Neuronal stem cell (in vitro differentiated cells): ENCODE data around the gene NOXO1.

Experiments used
- DNase-seq: peaks from one replicate; pipeline ENCODE4 v3.0.0-alpha.2; 2013; ENCODE audit warnings: low spot score
- H2AFZ ChIP-seq: one replicate; pipeline ENCODE4 v1.6.1; 2013; ENCODE audit warnings: mild to moderate bottlenecking, low read length, inconsistent platforms
- H2AK5ac ChIP-seq: 2 replicates; pipeline ENCODE4 v1.6.1; 2013; ENCODE audit warnings: low read depth, mild to moderate bottlenecking, inconsistent platforms, low read length, moderate library complexity, mixed read lengths
- H2BK120ac ChIP-seq: 2 replicates; pipeline ENCODE4 v1.6.1; 2013; ENCODE audit warnings: low read depth, mild to moderate bottlenecking, inconsistent platforms, low read length, moderate library complexity, mixed read lengths
- H2BK12ac ChIP-seq: one replicate; pipeline ENCODE4 v1.6.1; 2013; ENCODE audit warnings: low read length, inconsistent platforms
- H2BK15ac ChIP-seq: 2 replicates; pipeline ENCODE4 v1.6.1; 2013; ENCODE audit warnings: mild to moderate bottlenecking, low read length, inconsistent platforms, mixed read lengths
- H2BK5ac ChIP-seq: one replicate; pipeline ENCODE4 v1.6.1; 2013; ENCODE audit warnings: inconsistent platforms, mild to moderate bottlenecking, low read length, moderate library complexity
- H3K14ac ChIP-seq: one replicate; pipeline ENCODE4 v1.6.1; 2013; ENCODE audit warnings: low read length, inconsistent platforms
- H3K18ac ChIP-seq: 2 replicates; pipeline ENCODE4 v1.6.1; 2013; ENCODE audit warnings: low read length, inconsistent platforms
- H3K23ac ChIP-seq: 2 replicates; pipeline ENCODE4 v1.6.1; 2013; ENCODE audit warnings: low read depth, mild to moderate bottlenecking, mixed read lengths, low read length, inconsistent platforms; ENCODE audit not compliant: poor library complexity
- H3K27ac ChIP-seq: replicated peaks from 3 replicates; pipeline ENCODE4 v1.5.1; 2013; ENCODE audit warnings: low read length, inconsistent platforms
- H3K27me3 ChIP-seq, 3 experiments: 2 replicates each; pipeline ENCODE4 v1.6.1; 2013; ENCODE audit warnings: low read length in 3 of 3, mild to moderate bottlenecking in 2 of 3, inconsistent platforms in 1 of 3, low read depth in 1 of 3, mixed read lengths in 1 of 3, moderate library complexity in 1 of 3; ENCODE audit not compliant: control insufficient read depth in 3 of 3, insufficient read depth in 3 of 3
- H3K36me3 ChIP-seq, 2 donors: replicated peaks in 1 of 2; 2 replicates each; pipeline ENCODE4 v1.6.1; 2013; ENCODE audit warnings: low read length in 2 of 2; ENCODE audit not compliant: control insufficient read depth in 2 of 2, insufficient read depth in 2 of 2
- H3K4ac ChIP-seq: 2 replicates; pipeline ENCODE4 v1.6.1; 2013; ENCODE audit warnings: inconsistent platforms, mild to moderate bottlenecking, low read length, moderate library complexity
- H3K4me1 ChIP-seq, 2 donors: 1 replicate in 1 of 2; 2 replicates in 1 of 2; pipeline ENCODE4 v1.6.1; 2013; ENCODE audit warnings: low read length in 2 of 2, low read depth in 1 of 2; ENCODE audit not compliant: control insufficient read depth in 2 of 2, insufficient read depth in 1 of 2
- H3K4me2 ChIP-seq: one replicate; pipeline ENCODE4 v1.6.1; 2013; ENCODE audit warnings: mild to moderate bottlenecking, low read length, inconsistent platforms; ENCODE audit not compliant: insufficient read depth, poor library complexity, severe bottlenecking
- H3K4me3 ChIP-seq, 2 donors: 2 replicates each; pipeline ENCODE4 v1.5.1; 2013; ENCODE audit warnings: low read length in 2 of 2, mild to moderate bottlenecking in 2 of 2, inconsistent platforms in 1 of 2, moderate library complexity in 1 of 2
- H3K79me1 ChIP-seq: one replicate; pipeline ENCODE4 v1.6.1; 2013; ENCODE audit warnings: low read depth, mild to moderate bottlenecking, inconsistent platforms, low read length, moderate library complexity
- H3K9ac ChIP-seq: one replicate; pipeline ENCODE4 v1.6.1; 2013; ENCODE audit warnings: mild to moderate bottlenecking, low read depth, low read length, inconsistent platforms; ENCODE audit not compliant: poor library complexity
- H3K9me3 ChIP-seq, 2 donors: replicated peaks in 1 of 2; 2 replicates each; pipeline versions ENCODE3 to v1.6.1; 2013; ENCODE audit warnings: low read length in 2 of 2, mild to moderate bottlenecking in 2 of 2, inconsistent platforms in 1 of 2, low read depth in 1 of 2, mixed read lengths in 1 of 2, moderate library complexity in 1 of 2; ENCODE audit not compliant: control insufficient read depth in 2 of 2, insufficient read depth in 1 of 2
- H4K8ac ChIP-seq: one replicate; pipeline ENCODE4 v1.6.1; 2013; ENCODE audit warnings: low read depth, mild to moderate bottlenecking, inconsistent platforms, low read length, moderate library complexity
- H4K91ac ChIP-seq: one replicate; pipeline ENCODE4 v1.6.1; 2013; ENCODE audit warnings: low read length, low read depth, mild to moderate bottlenecking, inconsistent platforms; ENCODE audit not compliant: poor library complexity
- WGBS, 2 donors: extraction: QIAGEN DNeasy Blood & Tissue Kit; methylation state at CpG; one replicate each; pipeline ENCODE4 v1.1.7; 2013; ENCODE audit warnings: missing lambda C conversion rate in 2 of 2, mixed read lengths in 1 of 2; ENCODE audit not compliant: insufficient read length in 2 of 2, insufficient replicate concordance in 1 of 2; ENCODE audit errors: extremely low coverage in 2 of 2; 5-methylcytosine and 5-hydroxymethylcytosine counted together

The NOXO1 gene

GRCh38 chr16:2001035-2001434 is 19.8 kb upstream of the NOXO1 start:
- Histone ChIP-seq H3K4me3 (no peak overlapping the region), H2BK12ac (no peak overlapping the region), H4K8ac (no peak overlapping the region), H3K18ac (no peak overlapping the region), H3K27me3 (no peaks in the 10 kb centered on the region), H2AFZ (no peak overlapping the region), H2BK15ac (no peak overlapping the region), H3K9ac (no peak overlapping the region), H2BK120ac (no peak overlapping the region), H2BK5ac (no peak overlapping the region), H3K27ac (no peak overlapping the region), H3K79me1 (peaks cover 28% of the 10 kb centered on the region), H3K4me2 (no peak overlapping the region), H3K36me3 (peaks cover 41 to 73% of the 10 kb centered on the region in 2 donors), H3K4ac (no peak overlapping the region), H3K4me1 (peaks cover 11 to 13% of the 10 kb centered on the region in 2 donors), H3K14ac (no peak overlapping the region), H3K9me3 (no peaks in the 10 kb centered on the region), H2AK5ac (no peak overlapping the region), H4K91ac (no peak overlapping the region), H3K23ac (no peak overlapping the region)
- no CpG with 5 or more reads among the region's 19 CpGs for WGBS, 2 donors
- DNase-seq: no peak

- no CpG with 5 or more reads among the region's 28 CpGs for WGBS, 2 donors
Observed at GRCh38 chr16:1999866-2000514, 18.7 kb upstream of the NOXO1 start.

GRCh38 chr16:1998852-1999801 is 17.9 kb upstream of the NOXO1 start:
- no peaks in the 10 kb centered on the region for H3K27me3 ChIP-seq
- H3K18ac ChIP-seq: peak overlapping the region; percentile 28
- H2AFZ ChIP-seq: no peak overlapping the region
- peak overlapping the region; percentile 39 for H2BK5ac ChIP-seq
- no peak overlapping the region for H4K8ac ChIP-seq
- peak overlapping the region; percentile 21 for H3K9ac ChIP-seq
- no peak overlapping the region for H3K4me2 ChIP-seq
- peaks cover 41 to 74% of the 10 kb centered on the region in 2 donors for H3K36me3 ChIP-seq
- no peak overlapping the region for H4K91ac ChIP-seq
- no peak overlapping the region for H2BK15ac ChIP-seq
- peak overlapping the region; percentile 22 for H2BK12ac ChIP-seq
- H3K4me3 ChIP-seq: no peak overlapping the region
- DNase-seq: no peak
- H2BK120ac ChIP-seq: no peak overlapping the region
- H3K79me1 ChIP-seq: peaks cover 22% of the 10 kb centered on the region
- peaks cover 4 to 6% of the 10 kb centered on the region in 2 donors for H3K4me1 ChIP-seq
- H3K23ac ChIP-seq: no peak overlapping the region
- no peaks in the 10 kb centered on the region for H3K9me3 ChIP-seq
- no peak overlapping the region for H3K27ac ChIP-seq
- H2AK5ac ChIP-seq: no peak overlapping the region
- no peak overlapping the region for H3K4ac ChIP-seq
- no peak overlapping the region for H3K14ac ChIP-seq
- no CpG with 5 or more reads among the region's 39 CpGs for WGBS, 2 donors

More at GRCh38 chr16:1999866-2000514, 18.7 kb upstream of the NOXO1 start:
- H3K27ac ChIP-seq: no peak overlapping the region
- no peak overlapping the region for H3K4me3 ChIP-seq
- H3K79me1 ChIP-seq: peaks cover 25% of the 10 kb centered on the region
- no peak overlapping the region for H2BK5ac ChIP-seq
- no peak overlapping the region for H4K8ac ChIP-seq
- H2BK15ac ChIP-seq: no peak overlapping the region
- H3K18ac ChIP-seq: no peak overlapping the region
- peaks cover 11 to 13% of the 10 kb centered on the region in 2 donors for H3K4me1 ChIP-seq
- H4K91ac ChIP-seq: no peak overlapping the region
- no peaks in the 10 kb centered on the region for H3K27me3 ChIP-seq
- H3K9ac ChIP-seq: no peak overlapping the region
- H3K23ac ChIP-seq: peak overlapping the region; percentile 17
- H2AK5ac ChIP-seq: no peak overlapping the region
- no peak for DNase-seq
- no peak overlapping the region for H2AFZ ChIP-seq
- no peak overlapping the region for H3K4me2 ChIP-seq
- no peak overlapping the region for H3K4ac ChIP-seq
- peak overlapping the region; percentile 2 for H3K14ac ChIP-seq
- H2BK12ac ChIP-seq: no peak overlapping the region
- H3K36me3 ChIP-seq: peaks cover 41 to 73% of the 10 kb centered on the region in 2 donors
- H2BK120ac ChIP-seq: no peak overlapping the region
- no peaks in the 10 kb centered on the region for H3K9me3 ChIP-seq

GRCh38 chr16:1998360-1998835 is 17.1 kb upstream of the NOXO1 start:
- H3K4me2 ChIP-seq: no peak overlapping the region
- H3K27ac ChIP-seq: no peak overlapping the region
- no CpG with 5 or more reads among the region's 27 CpGs for WGBS, 2 donors
- no peak overlapping the region for H3K4ac ChIP-seq
- H3K18ac ChIP-seq: no peak overlapping the region
- no peak overlapping the region for H4K91ac ChIP-seq
- no peak overlapping the region for H3K23ac ChIP-seq
- H4K8ac ChIP-seq: no peak overlapping the region
- H3K4me1 ChIP-seq: no peaks in the 10 kb centered on the region
- no peak overlapping the region for H2BK15ac ChIP-seq
- no peak overlapping the region for H2AK5ac ChIP-seq
- H3K4me3 ChIP-seq: no peak overlapping the region
- H2AFZ ChIP-seq: no peak overlapping the region
- H3K79me1 ChIP-seq: peaks cover 18% of the 10 kb centered on the region
- DNase-seq: no peak
- H2BK5ac ChIP-seq: no peak overlapping the region
- peaks cover 41 to 70% of the 10 kb centered on the region in 2 donors for H3K36me3 ChIP-seq
- no peak overlapping the region for H3K14ac ChIP-seq
- no peak overlapping the region for H3K9ac ChIP-seq
- H2BK12ac ChIP-seq: no peak overlapping the region
- no peaks in the 10 kb centered on the region for H3K9me3 ChIP-seq
- H2BK120ac ChIP-seq: no peak overlapping the region
- peaks cover 0 to 4% (median 0%) of the 10 kb centered on the region in 3 experiments for H3K27me3 ChIP-seq
